GM20000 (cell line): ENCODE measurements around the gene CSNK1G1.
A peak's percentile ranks its signal among the peaks of the same experiment; 100 is the strongest.

Experiments used
- DNase-seq: peaks from one replicate; pipeline ENCODE4 v3.0.0; 2012; ENCODE audit warnings: low spot score
- CTCF ChIP-seq: IDR thresholded peaks from 2 replicates; pipeline ENCODE4 v1.5.1; 2012; ENCODE audit warnings: mild to moderate bottlenecking, control low read depth; ENCODE audit errors: extremely low read depth, missing control alignments

The CSNK1G1 gene

DNA sequence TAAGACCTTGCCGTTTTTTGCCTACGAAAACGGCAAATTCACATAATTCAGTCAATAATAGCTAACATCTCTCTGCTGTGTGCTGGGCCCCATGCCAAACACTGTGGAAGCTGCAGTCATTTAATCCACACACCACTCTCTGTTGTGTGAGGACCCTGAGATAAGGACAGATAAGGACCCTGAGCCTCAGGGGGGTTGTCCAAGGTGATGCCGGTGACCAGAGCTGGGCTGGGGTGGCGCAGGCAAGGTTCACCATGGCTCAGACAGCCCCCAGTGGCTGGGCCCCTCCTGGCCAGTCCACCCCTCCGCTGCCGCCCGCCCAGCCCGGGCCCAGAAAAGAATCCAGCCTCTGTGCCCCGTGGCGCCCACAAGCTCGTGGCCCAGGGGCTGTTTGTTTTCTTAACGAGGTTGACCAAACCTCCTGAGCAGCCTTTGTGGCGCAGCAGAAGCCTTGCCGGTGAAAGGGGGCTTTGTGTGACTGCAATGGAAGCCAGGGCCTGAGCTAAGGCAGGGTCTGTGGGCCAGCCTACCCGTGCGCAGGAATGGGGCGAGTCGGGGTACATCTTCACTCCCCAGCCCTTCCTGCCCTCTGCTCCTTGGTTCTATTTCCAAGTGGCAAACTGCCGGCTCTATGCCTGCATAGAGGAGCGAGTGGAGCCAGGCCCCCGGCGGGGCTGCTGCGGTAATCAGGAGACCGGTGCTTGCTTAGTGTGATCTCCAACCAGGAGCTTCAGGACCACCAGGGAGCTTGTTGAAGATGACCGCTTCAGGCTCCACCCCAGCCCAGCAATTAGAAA lies 208.9 kb downstream of the CSNK1G1 start:
- no peak for TF ChIP-seq CTCF
- DNase-seq, result no peak

DNA sequence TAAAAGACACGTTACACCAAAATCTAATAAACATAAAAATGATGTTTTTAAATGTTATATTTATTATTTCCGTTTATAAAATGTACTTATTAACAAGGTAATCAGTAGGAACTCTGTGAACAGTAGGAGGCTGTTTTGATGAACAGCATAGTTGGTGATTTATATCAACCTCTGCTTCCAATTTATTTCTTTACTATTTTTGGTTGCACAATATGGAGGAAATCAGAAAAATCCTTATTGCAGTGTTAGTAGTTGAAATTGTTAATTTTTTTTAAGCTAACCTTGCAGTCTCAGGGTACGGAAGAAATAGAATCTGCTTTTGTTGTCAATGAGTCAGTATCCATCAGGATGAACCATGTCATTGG lies 209.5 kb downstream of the CSNK1G1 start:
- DNase-seq, result no peak
- no peak for TF ChIP-seq CTCF

- no peak for TF ChIP-seq CTCF
- no peak for DNase-seq
Observed at GRCh38 chr15:64146041-64146440, 209.9 kb downstream of the CSNK1G1 start.

- TF ChIP-seq CTCF, result no peak
- peak; percentile 85 for DNase-seq
Observed at GRCh38 chr15:64144565-64145281, 211.2 kb downstream of the CSNK1G1 start.

DNA sequence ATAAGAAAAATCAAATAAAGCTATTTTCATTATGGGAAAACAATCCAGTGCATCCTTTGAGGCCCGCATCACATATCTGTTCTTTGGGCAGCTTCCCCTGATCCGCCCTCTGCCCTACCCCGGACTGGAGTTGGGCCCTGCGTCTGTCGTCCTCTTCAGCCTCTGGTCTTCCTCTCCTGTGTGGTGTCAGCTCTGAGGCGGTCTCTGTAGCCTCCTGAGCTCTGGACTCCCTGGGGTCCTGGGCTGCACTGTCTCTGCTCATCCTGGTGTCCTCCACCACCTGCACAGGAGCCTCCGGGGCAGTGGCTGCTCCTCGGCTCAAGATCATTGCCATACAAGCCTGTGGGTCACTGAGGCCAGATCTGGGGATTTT lies 211.8 kb downstream of the CSNK1G1 start:
- no peak for DNase-seq
- TF ChIP-seq CTCF, result no peak

DNA sequence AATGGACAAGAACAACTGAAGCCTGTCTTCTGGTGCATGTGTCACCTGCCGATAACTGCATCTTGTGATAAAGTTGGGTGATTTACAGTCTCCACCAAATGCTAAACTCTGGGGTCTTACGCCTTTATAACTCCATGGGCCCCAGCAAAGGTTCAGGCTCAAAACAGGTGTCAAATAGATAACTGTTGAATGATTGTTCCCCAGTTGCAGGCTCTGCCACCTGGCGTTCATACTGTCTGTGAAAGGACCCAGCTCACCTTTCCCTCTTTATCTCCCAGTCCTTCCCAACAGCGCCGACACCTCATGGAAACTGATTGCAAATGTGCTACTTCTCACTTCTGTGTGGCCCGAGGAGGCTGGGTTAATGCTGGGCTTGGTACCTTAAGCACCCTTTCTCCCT lies 212.7 kb downstream of the CSNK1G1 start:
- DNase-seq, result no peak
- no peak for TF ChIP-seq CTCF

DNA sequence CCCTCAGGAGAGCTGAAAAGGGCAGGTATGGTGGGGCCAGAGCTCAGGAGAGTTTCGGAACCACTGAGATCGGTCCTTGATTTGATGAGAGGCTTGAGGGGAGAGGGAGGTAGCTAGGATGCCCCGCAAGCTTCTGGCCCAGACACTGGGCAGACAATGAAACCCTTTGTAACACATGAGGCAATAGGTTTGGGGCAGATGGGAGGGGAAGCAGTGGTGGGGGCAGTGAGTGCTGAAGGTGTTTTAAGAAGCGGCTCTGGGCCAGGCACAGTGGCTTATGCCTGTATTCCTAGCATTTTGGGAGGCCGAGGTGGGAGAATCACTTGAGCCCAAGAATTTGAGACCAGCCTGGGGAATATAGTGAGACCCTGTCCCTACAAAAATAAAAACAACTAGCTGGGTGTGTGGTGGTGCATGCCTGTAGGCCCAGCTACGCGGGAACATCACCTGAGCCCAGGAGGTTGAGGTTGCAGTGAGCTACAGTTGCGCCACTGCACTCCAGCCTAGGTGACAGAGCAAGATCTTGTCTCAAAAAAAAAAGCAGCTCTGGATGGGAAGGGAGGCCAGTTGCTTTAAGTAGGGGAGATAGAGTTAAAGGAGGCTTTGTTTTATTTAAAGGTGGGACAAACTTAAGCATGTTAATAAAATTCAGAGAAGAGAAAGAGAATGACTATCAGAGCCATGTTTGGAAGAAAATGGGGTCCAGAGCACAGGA lies 214.0 kb downstream of the CSNK1G1 start:
- no peak for TF ChIP-seq CTCF
- DNase-seq, result no peak
